ENCODE data around the gene ERC1. TPM values are rescaled to one million over a fixed set of nuclear protein-coding genes. Genes with fewer than 3 reads are reported as not detected.

The ERC1 gene
- total RNA-seq, 1 experiment from 2014 or later = 54.7 TPM

Other genes starting within 250 kb of the ERC1 start
- gene WNK1, start 238.6 kb upstream of the ERC1 start, total RNA-seq (2014; rRNA removed; shearing (Covaris generic)) = 42.2 and 46.9 TPM in 2 replicates
- 9.2 and 19.2 TPM in 2 replicates for gene RAD52, start 41.5 kb upstream of the ERC1 start, total RNA-seq (2014; rRNA removed; shearing (Covaris generic))

Measured in G401 (cell line).